ENCODE measurements around the gene OSBP.

The OSBP gene

GRCh38 chr11:59601788-59602187 lies 13.8 kb downstream of the OSBP start:
- no peak for DNase-seq

DNA sequence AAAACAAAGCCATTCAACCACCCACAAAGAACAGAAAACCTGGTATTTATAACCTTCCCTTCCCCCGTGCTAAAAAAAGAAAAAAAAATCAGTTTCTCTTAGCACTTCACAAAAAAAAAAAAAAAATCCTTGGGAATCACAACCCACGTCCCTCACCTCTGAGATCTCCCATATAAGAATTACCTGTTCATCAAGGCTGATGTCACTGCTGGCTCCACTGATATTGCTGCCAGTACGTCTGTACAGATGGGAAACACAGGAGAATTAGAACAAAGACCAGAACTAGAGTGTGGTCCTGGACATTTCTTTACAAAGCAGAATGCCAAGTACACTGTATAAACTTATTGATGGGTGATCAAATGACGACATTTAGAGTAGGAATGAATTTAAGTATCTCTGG lies 14.9 kb downstream of the OSBP start:
- DNase-seq = no peak

DNA sequence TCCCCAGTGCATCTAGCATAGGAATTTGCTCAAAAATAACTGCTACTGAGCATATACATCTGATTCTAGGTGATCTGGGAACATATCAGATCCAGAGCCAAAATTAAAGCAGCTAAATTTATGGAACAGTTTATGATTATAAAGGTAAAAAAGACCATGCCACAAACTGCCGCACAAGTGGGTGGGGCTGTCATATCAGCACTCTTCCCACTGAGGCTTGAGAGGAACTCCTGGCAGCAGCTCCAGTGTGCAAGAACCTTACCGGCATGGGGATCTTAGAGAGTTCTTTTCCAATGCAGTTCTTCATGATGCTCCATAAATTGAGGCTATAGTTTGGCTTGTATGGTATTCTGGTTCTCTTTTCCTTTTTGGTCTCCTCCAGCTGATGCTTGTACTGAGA lies 15.3 kb downstream of the OSBP start:
- DNase-seq = no peak

GRCh38 chr11:59598961-59599360 lies 16.6 kb downstream of the OSBP start:
- no peak for DNase-seq

DNA sequence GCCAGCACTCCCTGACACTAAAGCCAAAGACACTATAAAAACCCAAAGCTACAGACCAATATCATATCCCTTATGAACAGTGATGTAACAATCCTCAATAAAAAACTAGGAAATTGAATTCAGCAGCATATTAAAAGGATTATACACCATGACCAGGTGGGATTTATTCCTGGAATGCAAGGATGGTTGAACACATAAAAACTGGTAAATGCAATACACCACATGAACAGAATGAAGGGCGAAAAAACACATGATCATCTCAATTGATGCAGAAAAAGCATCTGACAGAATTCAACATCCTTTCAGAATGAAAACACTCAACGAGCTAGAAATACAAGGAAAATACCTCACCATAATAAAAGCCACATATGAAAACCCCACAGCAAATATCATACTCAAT lies 31.3 kb downstream of the OSBP start:
- no peak for DNase-seq

- no peak for DNase-seq
These were observed 33.6 kb downstream of the OSBP start for GRCh38 chr11:59582006-59582405.

DNA sequence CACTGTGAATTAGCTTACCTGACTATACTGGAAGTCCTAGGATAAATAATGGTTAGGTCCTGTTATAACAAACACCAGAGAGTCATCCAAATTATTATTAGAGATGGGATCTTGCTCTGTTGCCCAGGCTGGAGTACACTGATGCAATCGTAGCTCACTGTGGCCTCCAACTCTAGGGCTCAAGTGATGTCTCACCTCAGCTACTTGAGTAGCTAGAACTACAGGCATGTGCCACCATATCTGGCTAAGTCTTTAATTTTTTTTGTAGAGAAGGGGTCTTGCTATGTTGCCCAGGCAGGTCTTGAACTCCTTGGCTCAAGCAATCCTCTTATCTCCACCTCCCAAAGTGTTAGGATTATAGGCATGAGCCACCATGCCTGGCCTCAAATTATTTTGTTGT lies 37.2 kb downstream of the OSBP start:
- DNase-seq = no peak

DNA sequence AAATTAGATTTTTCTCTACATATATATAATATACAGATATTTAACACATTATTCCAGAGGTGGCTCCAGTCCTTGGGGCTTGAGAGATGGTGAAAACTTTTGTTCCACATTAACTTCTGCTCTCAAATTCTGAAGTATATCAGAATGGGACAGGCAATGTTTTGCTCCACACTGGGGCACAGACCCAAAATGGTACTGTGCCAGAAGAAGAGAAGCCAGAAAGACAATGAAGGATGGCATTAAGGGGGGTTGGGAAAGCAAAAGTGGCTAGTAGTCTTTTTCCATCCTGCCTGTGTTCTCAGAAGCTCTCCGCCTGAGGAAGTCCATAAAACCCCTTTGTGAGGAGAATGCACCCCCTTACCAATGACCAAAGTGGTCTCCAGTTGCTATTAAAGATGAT lies 40.1 kb downstream of the OSBP start:
- no peak for DNase-seq

- DNase-seq = no peak
These were observed 40.6 kb downstream of the OSBP start for GRCh38 chr11:59574932-59575502.

DNA sequence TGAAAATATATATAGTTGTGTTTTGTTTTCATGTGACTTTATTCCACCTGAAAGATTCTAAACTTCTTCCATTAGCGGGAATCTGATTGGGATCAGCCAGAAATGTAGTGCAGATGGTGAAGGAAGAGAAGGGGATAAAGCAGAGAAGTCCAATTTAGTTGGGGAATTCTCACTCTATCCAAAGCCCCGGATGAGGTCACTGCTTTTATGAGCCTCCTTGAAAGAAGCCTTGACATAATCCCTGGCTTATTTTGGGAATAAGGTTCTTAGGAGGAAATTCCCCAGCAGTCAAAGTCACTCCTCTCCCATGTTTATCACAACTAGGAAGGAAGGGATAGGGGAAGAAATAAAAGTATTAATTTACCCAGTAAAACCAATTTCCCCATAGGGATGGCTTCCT lies 41.1 kb downstream of the OSBP start:
- DNase-seq = no peak

- peak; percentile 64 for DNase-seq
These were observed 42.4 kb downstream of the OSBP start for GRCh38 chr11:59573216-59573615.

DNA sequence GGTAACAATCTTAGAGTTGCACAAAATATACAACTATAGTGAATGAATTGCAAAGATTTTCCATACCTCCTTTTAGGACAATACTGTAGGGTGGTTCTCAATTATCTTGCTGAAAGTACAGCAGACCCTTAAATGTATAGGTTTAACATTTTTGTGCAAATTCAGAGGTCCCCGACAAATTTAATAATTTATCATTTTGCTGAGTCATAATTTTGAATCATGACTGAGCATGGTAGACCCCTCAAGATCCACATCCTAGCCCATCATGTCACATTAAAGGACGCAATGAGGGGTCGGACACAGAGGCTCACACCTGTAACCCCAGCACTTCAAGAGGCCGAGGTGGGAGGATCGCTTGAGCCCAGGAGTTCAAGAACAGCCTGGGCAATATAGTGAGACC lies 43.5 kb downstream of the OSBP start:
- no peak for DNase-seq

DNA sequence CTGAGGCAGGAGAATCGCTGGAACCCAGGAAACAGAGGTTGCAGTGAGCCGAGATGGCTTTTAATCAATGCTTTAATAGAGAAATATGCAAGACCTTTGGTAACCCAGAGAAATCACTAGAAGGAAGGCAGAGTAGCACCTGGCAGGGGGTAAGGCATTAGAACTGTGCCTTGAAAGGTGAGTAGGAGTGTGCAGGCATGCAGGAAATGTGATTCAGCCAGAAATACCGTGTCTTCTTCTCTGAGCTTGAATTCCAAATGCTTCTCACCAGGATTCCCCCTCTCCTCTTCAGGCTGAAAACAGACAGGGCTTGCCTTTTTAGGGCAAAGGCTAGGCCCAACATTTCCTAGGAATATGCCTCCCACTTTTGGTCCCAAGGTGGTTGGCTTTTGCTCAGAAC lies 53.3 kb downstream of the OSBP start:
- no peak for DNase-seq

- peak; percentile 84 for DNase-seq
These were observed 54.7 kb downstream of the OSBP start for GRCh38 chr11:59560702-59561473.

DNA sequence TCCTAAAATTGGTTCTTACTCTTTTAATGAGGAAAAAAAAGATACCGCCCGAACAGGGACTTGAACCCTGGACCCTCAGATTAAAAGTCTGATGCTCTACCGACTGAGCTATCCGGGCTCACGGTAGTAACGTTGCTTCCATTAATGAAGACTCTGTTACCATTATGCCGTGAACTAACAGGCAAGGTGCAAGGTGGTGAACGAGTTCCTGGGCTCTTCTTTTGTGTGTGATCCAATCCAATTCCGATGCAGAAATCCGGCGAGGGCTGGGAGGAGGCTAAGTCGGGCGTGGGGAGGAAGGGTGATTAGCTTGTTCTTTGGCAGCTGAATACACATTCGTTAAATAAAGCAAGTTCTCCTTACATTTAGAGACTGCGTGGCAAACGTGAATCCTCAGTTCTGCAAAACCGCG lies 55.3 kb downstream of the OSBP start:
- peak; percentile 75 for DNase-seq

DNA sequence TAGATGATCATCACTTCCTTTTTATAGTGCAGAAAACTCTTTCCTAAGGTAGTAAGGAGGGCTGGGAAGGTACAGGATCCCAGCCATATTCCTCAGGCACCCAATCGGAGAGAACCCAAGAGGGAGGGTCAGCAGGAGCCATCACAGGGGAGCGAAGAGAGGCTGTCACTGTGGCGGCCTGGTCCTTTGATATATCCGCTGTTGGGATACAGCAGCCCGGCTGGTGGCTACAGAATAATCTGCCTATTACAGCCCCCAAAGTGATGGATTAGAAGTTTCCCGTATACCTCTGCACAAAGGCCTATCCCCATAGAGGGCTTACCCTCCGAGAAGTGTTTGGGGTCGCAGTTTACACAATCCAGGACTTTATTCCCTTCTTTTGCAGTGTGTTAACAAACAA lies 55.7 kb downstream of the OSBP start:
- DNase-seq = no peak

- no peak for DNase-seq
These were observed 57.3 kb downstream of the OSBP start for GRCh38 chr11:59558270-59558643.

DNA sequence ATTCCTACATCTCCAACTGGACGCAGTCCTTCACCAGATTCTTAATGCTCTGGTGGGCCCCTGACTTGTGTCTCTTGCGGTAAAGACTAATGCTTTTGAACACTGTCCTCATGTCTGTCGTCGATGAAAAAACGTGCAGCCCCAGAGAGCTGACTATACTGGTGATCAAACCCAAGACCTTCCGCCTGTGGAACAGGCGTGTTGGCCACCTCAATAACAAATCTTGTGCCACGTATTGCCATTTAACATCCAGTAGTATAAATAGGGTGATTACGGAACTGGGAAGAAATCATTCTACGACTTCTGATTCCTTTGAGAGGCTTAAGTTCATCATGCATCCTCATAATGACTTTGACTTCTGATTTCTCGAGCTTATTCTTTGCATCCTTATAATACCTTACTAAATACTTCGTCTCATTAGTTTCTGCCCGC lies 58.6 kb downstream of the OSBP start:
- DNase-seq = peak; percentile 64

DNA sequence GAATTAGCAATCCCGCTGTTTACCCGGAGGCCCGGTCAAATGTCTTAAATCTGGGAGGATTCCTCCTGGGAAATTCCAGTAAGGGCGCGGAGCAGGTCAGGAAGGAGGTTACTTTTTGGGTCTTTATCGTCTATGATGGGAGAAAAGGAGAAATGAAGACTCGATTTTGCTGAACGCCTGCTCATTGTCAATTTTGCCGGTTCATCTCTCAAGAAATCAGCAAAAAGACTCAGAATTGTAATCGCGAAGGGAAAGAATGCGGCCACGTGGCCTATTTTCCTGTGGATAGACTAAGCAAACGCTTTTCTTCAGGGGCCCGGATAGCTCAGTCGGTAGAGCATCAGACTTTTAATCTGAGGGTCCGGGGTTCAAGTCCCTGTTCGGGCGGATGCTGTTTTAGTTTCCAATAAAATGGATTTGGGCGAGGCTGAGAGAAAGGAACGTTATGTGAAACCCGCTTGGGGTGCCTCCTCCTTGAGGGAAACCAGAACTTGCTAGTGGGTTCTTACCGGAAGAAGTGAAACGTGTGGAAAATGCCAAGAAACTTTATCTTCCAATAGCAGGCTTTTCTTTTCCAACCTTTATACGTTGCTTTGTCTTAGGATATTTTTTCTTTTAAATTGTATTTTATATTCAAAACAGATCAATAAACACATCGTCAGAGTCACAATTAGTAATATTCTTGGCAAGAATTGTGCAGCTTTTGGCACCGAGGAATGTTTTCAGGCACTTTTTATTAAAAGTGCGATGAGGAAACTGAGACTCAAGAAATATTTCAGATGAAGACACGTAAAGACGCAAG lies 59.3 kb downstream of the OSBP start:
- DNase-seq = peak; percentile 94

- no peak for DNase-seq
These were observed 59.9 kb downstream of the OSBP start for GRCh38 chr11:59555601-59556114.

DNA sequence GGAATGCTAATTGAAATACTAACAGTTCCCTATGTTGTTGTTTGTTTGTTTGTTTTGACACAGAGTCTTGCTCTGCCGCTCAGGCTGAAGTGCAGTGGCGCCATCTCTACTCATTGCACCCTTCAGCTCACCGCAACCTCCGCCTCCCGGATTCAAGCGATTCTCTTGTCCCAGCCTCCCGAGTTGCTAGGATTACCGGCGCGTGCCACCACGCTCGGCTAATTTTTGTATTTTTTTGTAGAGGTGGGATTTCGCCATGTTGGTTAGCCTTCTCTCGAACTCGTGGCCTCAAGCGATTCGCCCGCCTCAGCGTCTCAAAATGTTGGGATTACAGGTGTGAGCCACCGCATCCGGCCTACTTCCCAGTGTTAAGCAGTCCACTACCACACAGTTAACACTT lies 62.3 kb downstream of the OSBP start:
- DNase-seq = no peak

DNA sequence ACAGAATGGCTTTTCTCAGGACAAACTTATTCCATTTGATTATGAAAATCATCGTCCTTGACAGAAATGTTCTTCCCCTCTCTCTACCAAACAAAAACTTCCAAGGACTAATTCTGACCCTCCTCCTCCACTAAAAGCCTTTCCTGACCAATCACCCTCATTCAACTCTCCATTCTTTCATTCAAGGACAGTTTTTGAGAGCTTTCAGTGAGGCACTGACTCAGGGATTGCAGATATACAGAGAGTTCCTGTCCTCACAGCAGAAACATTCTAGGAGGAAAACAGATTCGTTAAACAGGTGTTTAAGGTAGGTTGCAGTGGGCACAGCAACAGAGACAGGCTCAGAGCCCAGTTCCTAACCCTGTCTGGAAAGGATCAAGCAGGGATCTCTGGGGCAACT lies 62.7 kb downstream of the OSBP start:
- no peak for DNase-seq

DNA sequence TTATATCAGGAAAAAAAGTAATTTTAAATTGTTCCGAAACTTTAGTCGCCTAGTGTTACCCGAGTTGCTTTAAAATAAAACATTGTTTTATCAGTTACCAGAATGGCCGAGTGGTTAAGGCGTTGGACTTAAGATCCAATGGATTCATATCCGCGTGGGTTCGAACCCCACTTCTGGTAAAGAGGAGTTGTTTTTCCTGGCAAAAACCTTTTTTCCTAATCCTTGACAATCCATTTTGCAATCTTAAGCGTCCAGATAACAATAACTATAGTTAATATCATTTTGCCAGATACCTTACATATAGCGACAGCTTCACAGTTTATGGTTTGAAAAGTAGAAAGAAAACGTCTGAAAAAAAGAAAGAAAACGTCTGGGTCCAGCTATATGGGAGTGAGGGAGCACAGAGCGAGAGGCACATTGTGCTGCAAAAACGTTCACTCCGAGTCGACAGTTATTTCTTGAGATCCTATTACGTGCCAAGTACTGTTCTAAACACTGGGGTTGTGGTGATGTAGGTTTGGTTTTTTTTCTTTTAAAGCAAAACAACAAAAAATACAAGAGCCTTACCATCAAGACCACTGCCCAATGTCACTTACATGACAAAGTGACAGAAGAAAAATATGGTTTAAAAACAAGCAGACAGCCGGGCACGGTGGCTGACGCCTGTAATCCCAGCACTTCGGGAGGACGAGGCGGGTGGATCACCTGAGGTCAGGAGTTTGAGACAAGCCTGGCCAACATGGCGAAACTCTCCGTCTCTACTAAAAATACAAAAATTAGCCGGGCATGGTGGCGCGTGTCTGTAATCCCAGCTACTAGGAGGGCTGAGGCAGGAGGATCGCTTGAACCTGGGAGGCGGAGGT lies 63.7 kb downstream of the OSBP start:
- peak; percentile 86 for DNase-seq

All from fibroblast of skin of right biceps (primary cell).